Nephron (organoid): ENCODE measurements around the gene ALG3.

Experiments
- H3K27ac Mint-ChIP-seq, 3 experiments: 2 replicates each; pipeline ENCODE4 v1.8.0; 2020; ENCODE audit warnings: mixed read lengths in 3 of 3, mild to moderate bottlenecking in 2 of 3, moderate library complexity in 1 of 3
- H3K27me3 Mint-ChIP-seq: 2 replicates; pipeline ENCODE4 v1.8.0; 2021; ENCODE audit warnings: low read depth, mild to moderate bottlenecking, moderate library complexity, mixed read lengths
- H3K36me3 Mint-ChIP-seq: 2 replicates; pipeline ENCODE4 v1.8.0; 2020; ENCODE audit warnings: low read depth, mixed read lengths
- H3K4me1 Mint-ChIP-seq: 2 replicates; pipeline ENCODE4 v1.8.0; 2020; ENCODE audit warnings: mixed read lengths
- H3K4me3 Mint-ChIP-seq, 3 experiments: 2 replicates each; pipeline ENCODE4 v1.8.0; 2020; ENCODE audit warnings: mild to moderate bottlenecking in 3 of 3, mixed read lengths in 3 of 3, moderate library complexity in 2 of 3
- H3K9me3 Mint-ChIP-seq: 2 replicates; pipeline ENCODE4 v1.8.0; 2020; ENCODE audit warnings: mixed read lengths
- TF ChIP-seq, protein P1 (sequence below), 3 experiments: fragments of 200-600 bp; sonication (generic); IDR thresholded peaks; one replicate each; pipeline ENCODE4 v1.5.0; 2021; ENCODE audit warnings: antibody characterized with exemption in 3 of 3; ENCODE audit not compliant: unreplicated experiment in 3 of 3

The ALG3 gene

GRCh38 chr3:184234671-184235380 lies 13.9 kb downstream of the ALG3 start:
- Mint-ChIP-seq H3K27me3 (peaks cover 62% of the 10 kb centered on the region), H3K36me3 (no peaks in the 10 kb centered on the region), H3K4me1 (peaks cover 8% of the 10 kb centered on the region), H3K27ac (no peak overlapping the region), H3K4me3 (no peak overlapping the region), H3K9me3 (no peaks in the 10 kb centered on the region)
- TF ChIP-seq, protein P1, sequence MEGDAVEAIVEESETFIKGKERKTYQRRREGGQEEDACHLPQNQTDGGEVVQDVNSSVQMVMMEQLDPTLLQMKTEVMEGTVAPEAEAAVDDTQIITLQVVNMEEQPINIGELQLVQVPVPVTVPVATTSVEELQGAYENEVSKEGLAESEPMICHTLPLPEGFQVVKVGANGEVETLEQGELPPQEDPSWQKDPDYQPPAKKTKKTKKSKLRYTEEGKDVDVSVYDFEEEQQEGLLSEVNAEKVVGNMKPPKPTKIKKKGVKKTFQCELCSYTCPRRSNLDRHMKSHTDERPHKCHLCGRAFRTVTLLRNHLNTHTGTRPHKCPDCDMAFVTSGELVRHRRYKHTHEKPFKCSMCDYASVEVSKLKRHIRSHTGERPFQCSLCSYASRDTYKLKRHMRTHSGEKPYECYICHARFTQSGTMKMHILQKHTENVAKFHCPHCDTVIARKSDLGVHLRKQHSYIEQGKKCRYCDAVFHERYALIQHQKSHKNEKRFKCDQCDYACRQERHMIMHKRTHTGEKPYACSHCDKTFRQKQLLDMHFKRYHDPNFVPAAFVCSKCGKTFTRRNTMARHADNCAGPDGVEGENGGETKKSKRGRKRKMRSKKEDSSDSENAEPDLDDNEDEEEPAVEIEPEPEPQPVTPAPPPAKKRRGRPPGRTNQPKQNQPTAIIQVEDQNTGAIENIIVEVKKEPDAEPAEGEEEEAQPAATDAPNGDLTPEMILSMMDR (IDR thresholded peaks at IDR 0.05; ENCODE audit: unreplicated experiment in 3 of 3), result no peak

DNA sequence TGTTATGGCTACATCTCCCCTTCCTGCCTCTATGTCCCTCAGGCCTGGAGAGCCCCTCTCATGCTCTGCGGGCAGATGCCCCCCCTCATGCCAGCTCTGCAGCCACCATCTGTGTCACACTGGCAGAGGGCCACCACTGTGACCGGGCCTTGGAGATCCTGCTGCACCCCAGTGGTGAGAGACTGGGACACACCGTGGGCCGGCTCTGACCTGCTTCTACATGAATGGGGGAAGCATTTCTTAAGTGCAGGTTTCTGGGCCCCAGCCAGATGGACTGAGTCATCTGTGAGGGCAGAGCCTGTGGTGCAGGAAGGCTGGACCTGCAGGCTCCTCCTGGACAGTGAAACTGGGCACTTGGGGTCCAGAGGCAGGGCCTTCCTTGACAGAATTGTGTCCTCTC lies 14.5 kb downstream of the ALG3 start:
- Mint-ChIP-seq H3K36me3 (no peaks in the 10 kb centered on the region), H3K4me3 (no peak overlapping the region), H3K4me1 (peaks cover 8% of the 10 kb centered on the region), H3K9me3 (no peaks in the 10 kb centered on the region), H3K27ac (no peak overlapping the region), H3K27me3 (peaks cover 66% of the 10 kb centered on the region)
- TF ChIP-seq, protein P1 (IDR thresholded peaks at IDR 0.05; ENCODE audit: unreplicated experiment in 3 of 3), result no peak

- Mint-ChIP-seq H3K27ac (no peak overlapping the region), H3K4me3 (no peak overlapping the region), H3K9me3 (no peaks in the 10 kb centered on the region), H3K36me3 (no peaks in the 10 kb centered on the region), H3K4me1 (peaks cover 8% of the 10 kb centered on the region), H3K27me3 (peaks cover 75% of the 10 kb centered on the region)
- TF ChIP-seq, protein P1 (IDR thresholded peaks at IDR 0.05; ENCODE audit: unreplicated experiment in 3 of 3), result no peak
These were observed 15.5 kb downstream of the ALG3 start for GRCh38 chr3:184233127-184233843.

DNA sequence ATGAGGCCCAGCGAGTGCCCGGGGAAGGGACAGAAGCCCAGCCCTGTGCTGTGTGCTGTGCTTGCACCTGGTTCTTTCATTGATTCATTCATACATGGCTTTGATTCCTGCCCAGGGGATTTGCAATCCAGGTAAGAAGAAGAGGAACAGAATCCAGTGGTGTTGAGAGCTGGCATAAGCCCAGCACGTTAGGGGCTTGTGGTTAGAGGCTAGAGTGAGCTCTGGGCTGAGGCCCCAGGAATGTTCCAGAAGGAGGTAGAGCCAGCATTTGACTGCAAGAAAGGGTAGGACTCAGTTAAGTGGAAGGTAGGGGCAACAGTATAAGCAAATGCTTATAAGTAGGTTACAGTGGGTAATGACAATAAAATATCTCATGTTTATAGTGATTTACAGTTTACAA lies 17.1 kb downstream of the ALG3 start:
- H3K9me3 Mint-ChIP-seq, result no peaks in the 10 kb centered on the region
- TF ChIP-seq, protein P1 (IDR thresholded peaks at IDR 0.05; ENCODE audit: unreplicated experiment in 3 of 3), result no peak
- no peak overlapping the region for H3K27ac Mint-ChIP-seq
- peaks cover 8% of the 10 kb centered on the region for H3K4me1 Mint-ChIP-seq
- peaks cover 77% of the 10 kb centered on the region for H3K27me3 Mint-ChIP-seq
- H3K36me3 Mint-ChIP-seq, result no peaks in the 10 kb centered on the region
- peak overlapping the region; percentile 64 to 74 (median 72) for H3K4me3 Mint-ChIP-seq

GRCh38 chr3:184230603-184231528 lies 17.9 kb downstream of the ALG3 start:
- peak overlapping the region; percentile 64 to 74 (median 72) for H3K4me3 Mint-ChIP-seq
- TF ChIP-seq, protein P1 (IDR thresholded peaks at IDR 0.05; ENCODE audit: unreplicated experiment in 3 of 3), result no peak
- H3K9me3 Mint-ChIP-seq, result no peaks in the 10 kb centered on the region
- H3K27ac Mint-ChIP-seq, result no peak overlapping the region
- peaks cover 8% of the 10 kb centered on the region for H3K4me1 Mint-ChIP-seq
- H3K27me3 Mint-ChIP-seq, result peaks cover 82% of the 10 kb centered on the region
- no peaks in the 10 kb centered on the region for H3K36me3 Mint-ChIP-seq
